Left lung (tissue), 10 donors: ENCODE measurements around the gene SBSN. TPM values are rescaled to one million over a fixed set of nuclear protein-coding genes. Genes with fewer than 3 reads are reported as not detected.

Source experiments
- ATAC-seq: fragments of 200-7000 bp; cut with Tn5 transposase; one replicate; pipeline ENCODE4 v1.9.1; 2020; ENCODE audit warnings: moderate library complexity
- DNase-seq, 4 donors: peaks; one replicate each; pipeline ENCODE4 v3.0.0-alpha.2; 2013 to 2020
- H3K27ac ChIP-seq, 2 donors: fragments of 200-600 bp; sonication (generic) in 1 of 2; one replicate each; pipeline versions ENCODE4 v1.5.0 to v1.8.0; 2020 to 2021
- H3K27me3 ChIP-seq, 2 donors: fragments of 200-600 bp; sonication (generic) in 1 of 2; one replicate each; pipeline versions ENCODE4 v1.5.0 to v1.8.0; 2020 to 2021
- H3K36me3 ChIP-seq, 2 donors: fragments of 200-600 bp; sonication (generic) in 1 of 2; one replicate each; pipeline versions ENCODE4 v1.5.0 to v1.8.0; 2020 to 2021
- H3K4me1 ChIP-seq, 2 donors: fragments of 200-600 bp; one replicate each; pipeline ENCODE4 v1.8.0; 2021
- H3K4me3 ChIP-seq, 2 donors: fragments of 200-600 bp; sonication (generic) in 1 of 2; one replicate each; pipeline versions ENCODE4 v1.5.0 to v1.8.0; 2020 to 2021; ENCODE audit warnings: mild to moderate bottlenecking in 1 of 2
- H3K9me3 ChIP-seq, 2 donors: fragments of 200-600 bp; sonication (generic) in 1 of 2; one replicate each; pipeline versions ENCODE4 v1.5.0 to v1.8.0; 2020 to 2021
- CTCF ChIP-seq, 2 donors: fragments of 200-600 bp; sonication (generic) in 1 of 2; IDR thresholded peaks; one replicate each; pipeline versions ENCODE4 v1.5.0 to v1.8.0; 2021; ENCODE audit warnings: antibody characterized with exemption in 2 of 2
- intact Hi-C, 2 donors: fragments of 100-400 bp; cut with DNase I; formaldehyde crosslinking; loops; one replicate each; pipeline versions ENCODE4 v1.11.2 to v1.14.2; 2022
- polyA plus RNA-seq, 6 donors: library from polyadenylated mRNA; unstranded; fragments of 120-200 nt; gene quantifications; one replicate each; pipeline ENCODE4 v1.2.1, GENCODE V29; 2013; ENCODE audit not compliant: insufficient read length in 6 of 6
- total RNA-seq, 2 donors: library from RNA; stranded (reverse); fragmentation: NEBNext Ultra II Directional; extraction: Animal tissue kit (Norgen Biotek cat#: 25700); gene quantifications; one replicate each; pipeline ENCODE4 v1.2.1, GENCODE V29; 2021
- donor health status: DM: no; HTN: yes; CAD: no.
- donor health status: DM: no; HTN: no; CAD: no.

Gene SBSN
- total and polyA plus RNA-seq, 8 donors, result 0.09 to 0.20 (median 0.11) TPM; not detected in 5

- H3K4me3 ChIP-seq, result no peak overlapping the region
- intact Hi-C loops, result no loop called here
- DNase-seq (no peak), ATAC-seq (no peak)
- no peak for TF ChIP-seq CTCF (IDR thresholded peaks at IDR 0.05)
- no peaks in the 10 kb centered on the region for H3K36me3 ChIP-seq
- no peaks in the 10 kb centered on the region for H3K27me3 ChIP-seq
- H3K9me3 ChIP-seq, result no peaks in the 10 kb centered on the region
- H3K27ac ChIP-seq, result no peak overlapping the region
- H3K4me1 ChIP-seq, result no peaks in the 10 kb centered on the region
These were observed 54.0 kb downstream of the SBSN start for GRCh38 chr19:35474104-35474503.

Other genes starting within 250 kb of the SBSN start
- gene HAMP, start 245.8 kb downstream of the SBSN start, total RNA-seq, result 1 to 10 TPM; 1.1 to 1.9 TPM
- under 1 TPM; 0.20 to 0.85 (median 0.41) TPM for gene HAMP, start 245.8 kb downstream of the SBSN start, polyA plus RNA-seq
- not detected for gene MAG, start 236.2 kb downstream of the SBSN start, total RNA-seq
- 10 to 100 TPM in 2 of 6 donors, 1 to 10 TPM in 4; 1.3 to 14.4 (median 6.2) TPM for gene MAG, start 236.2 kb downstream of the SBSN start, polyA plus RNA-seq
- 10 to 100 TPM in 1 of 2 donors, 1 to 10 TPM in 1; 6.5 to 13.8 TPM for gene CD22, start 199.1 kb downstream of the SBSN start, total RNA-seq
- 10 to 100 TPM in 4 of 6 donors, 1 to 10 TPM in 2; 5.2 to 63.2 (median 19.7) TPM for gene CD22, start 199.1 kb downstream of the SBSN start, polyA plus RNA-seq
- gene FFAR1, start 180.4 kb downstream of the SBSN start, total RNA-seq, result not detected
- gene FFAR1, start 180.4 kb downstream of the SBSN start, polyA plus RNA-seq, result under 1 TPM; 0.06 to 0.74 (median 0.28) TPM
- gene FFAR3, start 169.9 kb downstream of the SBSN start, total RNA-seq, result 1 to 10 TPM in 1 of 2 donors, not detected in 1; 1.6 TPM
- gene FFAR3, start 169.9 kb downstream of the SBSN start, polyA plus RNA-seq, result under 1 TPM in 5 of 6 donors, not detected in 1; 0.09 to 0.49 (median 0.28) TPM
- not detected for gene GPR42, start 157.2 kb downstream of the SBSN start, total RNA-seq
- under 1 TPM in 3 of 6 donors, not detected in 3; 0.11 to 0.24 (median 0.14) TPM for gene GPR42, start 157.2 kb downstream of the SBSN start, polyA plus RNA-seq
- gene FFAR2, start 80.1 kb downstream of the SBSN start, total RNA-seq, result 10 to 100 TPM in 1 of 2 donors, under 1 TPM in 1; 0.85 to 26.6 TPM
- gene FFAR2, start 80.1 kb downstream of the SBSN start, polyA plus RNA-seq, result under 1 TPM in 5 of 6 donors, not detected in 1; 0.18 to 0.79 (median 0.34) TPM
- not detected for gene KRTDAP, start 37.8 kb downstream of the SBSN start, total RNA-seq
- 1 to 10 TPM in 5 of 6 donors, under 1 TPM in 1; 0.98 to 2.2 (median 1.8) TPM for gene KRTDAP, start 37.8 kb downstream of the SBSN start, polyA plus RNA-seq
- gene DMKN, start 14.7 kb downstream of the SBSN start, total RNA-seq, result 100 to 1,000 TPM; 104 to 136 TPM
- gene DMKN, start 14.7 kb downstream of the SBSN start, polyA plus RNA-seq, result 100 to 1,000 TPM in 5 of 6 donors, 10 to 100 TPM in 1; 92.5 to 140 (median 111) TPM
- not detected for gene GAPDHS, start 5.1 kb upstream of the SBSN start, total RNA-seq
- not detected for gene GAPDHS, start 5.1 kb upstream of the SBSN start, polyA plus RNA-seq
- 100 to 1,000 TPM in 1 of 2 donors, 10 to 100 TPM in 1; 98.3 to 112 TPM for gene TMEM147, start 17.3 kb upstream of the SBSN start, total RNA-seq
- gene TMEM147, start 17.3 kb upstream of the SBSN start, polyA plus RNA-seq, result 10 to 100 TPM; 52.7 to 62.3 (median 55.2) TPM
- gene ATP4A, start 35.3 kb upstream of the SBSN start, total RNA-seq, result not detected
- not detected for gene ATP4A, start 35.3 kb upstream of the SBSN start, polyA plus RNA-seq
- gene PMIS2, start 57.9 kb upstream of the SBSN start, total RNA-seq, result not detected
- not detected for gene PMIS2, start 57.9 kb upstream of the SBSN start, polyA plus RNA-seq
- gene HAUS5, start 84.4 kb upstream of the SBSN start, total RNA-seq, result 10 to 100 TPM; 12.1 to 12.7 TPM
- gene HAUS5, start 84.4 kb upstream of the SBSN start, polyA plus RNA-seq, result 10 to 100 TPM; 22.5 to 32.7 (median 26.7) TPM
- 10 to 100 TPM; 57.8 to 64.1 TPM for gene RBM42, start 100.7 kb upstream of the SBSN start, total RNA-seq
- 10 to 100 TPM; 48.4 to 67.0 (median 61.3) TPM for gene RBM42, start 100.7 kb upstream of the SBSN start, polyA plus RNA-seq
- gene ETV2, start 113.4 kb upstream of the SBSN start, total RNA-seq, result 1 to 10 TPM in 1 of 2 donors, under 1 TPM in 1; 0.79 to 1.0 TPM
- 1 to 10 TPM; 1.5 to 3.5 (median 2.2) TPM for gene ETV2, start 113.4 kb upstream of the SBSN start, polyA plus RNA-seq
- 100 to 1,000 TPM; 291 to 295 TPM for gene COX6B1, start 120.0 kb upstream of the SBSN start, total RNA-seq
- 100 to 1,000 TPM; 199 to 261 (median 234) TPM for gene COX6B1, start 120.0 kb upstream of the SBSN start, polyA plus RNA-seq
- not detected for gene UPK1A, start 138.2 kb upstream of the SBSN start, total RNA-seq
- under 1 TPM in 4 of 6 donors, not detected in 2; 0.18 to 0.48 (median 0.30) TPM for gene UPK1A, start 138.2 kb upstream of the SBSN start, polyA plus RNA-seq
- gene ZBTB32, start 176.2 kb upstream of the SBSN start, total RNA-seq, result under 1 TPM; 0.15 to 0.31 TPM
- under 1 TPM; 0.32 to 0.94 (median 0.50) TPM for gene ZBTB32, start 176.2 kb upstream of the SBSN start, polyA plus RNA-seq
- gene KMT2B, start 189.7 kb upstream of the SBSN start, total RNA-seq, result 10 to 100 TPM; 29.4 to 39.1 TPM
- gene KMT2B, start 189.7 kb upstream of the SBSN start, polyA plus RNA-seq, result 10 to 100 TPM; 27.9 to 38.0 (median 33.9) TPM
- 10 to 100 TPM; 14.1 to 25.8 TPM for gene IGFLR1, start 214.1 kb upstream of the SBSN start, total RNA-seq
- gene IGFLR1, start 214.1 kb upstream of the SBSN start, polyA plus RNA-seq, result 1 to 10 TPM; 2.0 to 6.1 (median 5.1) TPM
- gene U2AF1L4, start 217.1 kb upstream of the SBSN start, total RNA-seq, result 10 to 100 TPM; 15.2 to 16.6 TPM
- gene U2AF1L4, start 217.1 kb upstream of the SBSN start, polyA plus RNA-seq, result 10 to 100 TPM; 16.0 to 20.5 (median 17.7) TPM
- gene PSENEN, start 217.3 kb upstream of the SBSN start, total RNA-seq, result 10 to 100 TPM; 59.6 to 90.3 TPM
- 10 to 100 TPM; 39.6 to 59.7 (median 46.9) TPM for gene PSENEN, start 217.3 kb upstream of the SBSN start, polyA plus RNA-seq
- 1 to 10 TPM; 6.6 to 9.9 TPM for gene LIN37, start 220.3 kb upstream of the SBSN start, total RNA-seq
- gene LIN37, start 220.3 kb upstream of the SBSN start, polyA plus RNA-seq, result 10 to 100 TPM; 11.0 to 14.5 (median 12.7) TPM
- 10 to 100 TPM; 38.3 to 39.7 TPM for gene HSPB6, start 228.7 kb upstream of the SBSN start, total RNA-seq
- gene HSPB6, start 228.7 kb upstream of the SBSN start, polyA plus RNA-seq, result 10 to 100 TPM; 51.8 to 91.7 (median 71.3) TPM
- gene PROSER3, start 229.9 kb upstream of the SBSN start, total RNA-seq, result 10 to 100 TPM; 21.8 to 22.2 TPM
- 10 to 100 TPM; 19.0 to 21.4 (median 20.8) TPM for gene PROSER3, start 229.9 kb upstream of the SBSN start, polyA plus RNA-seq
- 10 to 100 TPM; 11.4 to 11.9 TPM for gene ARHGAP33, start 247.3 kb upstream of the SBSN start, total RNA-seq
- 10 to 100 TPM; 23.7 to 35.6 (median 29.4) TPM for gene ARHGAP33, start 247.3 kb upstream of the SBSN start, polyA plus RNA-seq